IMR-90 (cell line): ENCODE results near the gene CRAMP1. TPM values are rescaled to one million over a fixed set of nuclear protein-coding genes. Genes with fewer than 3 reads are reported as not detected.

Experiments used
- ATAC-seq: fragments of 200-7000 bp; cut with Tn5 transposase; 2 replicates; pipeline ENCODE4 v1.9.1; 2020; ENCODE audit warnings: low read depth, mild to moderate bottlenecking, moderate library complexity
- BruUV-seq: library from RNA; stranded (reverse); fragments of 400-500 nt; replicated peaks from 2 replicates; lab custom pipeline; 2021; lab: Mats Ljungman, UMichigan
- CTCF ChIA-PET: fragments of 300-600 bp; formaldehyde crosslinking; extraction: SDS; loops from one replicate; lab custom pipeline; 2021; ENCODE audit warnings: antibody characterized with exemption; lab: Yijun Ruan, JAX
- POLR2A ChIA-PET: fragments of 300-600 bp; sonication (Branson Sonifier 250); formaldehyde crosslinking; loops from one replicate; lab custom pipeline; 2022; ENCODE audit warnings: antibody characterized with exemption; ENCODE audit not compliant: unreplicated experiment; lab: Charles Lee
- DNase-seq: peaks from one replicate; pipeline ENCODE4 v3.0.0; 2013
- H2AFZ ChIP-seq: replicated peaks from 2 replicates; pipeline ENCODE3; 2013; ENCODE audit warnings: low read length, mild to moderate bottlenecking; ENCODE audit not compliant: poor library complexity
- H2AK5ac ChIP-seq: 2 replicates; pipeline ENCODE4 v1.6.1; 2013; ENCODE audit warnings: low read depth, low read length, inconsistent platforms
- H2AK9ac ChIP-seq: replicated peaks from 2 replicates; pipeline ENCODE3; 2013; ENCODE audit warnings: mild to moderate bottlenecking, low read depth, low read length, moderate library complexity; ENCODE audit not compliant: poor library complexity
- H2BK120ac ChIP-seq: 2 replicates; pipeline ENCODE4 v1.6.1; 2013; ENCODE audit warnings: low read depth, low read length, inconsistent platforms
- H2BK15ac ChIP-seq: 3 replicates; pipeline ENCODE4 v1.6.1; 2013; ENCODE audit warnings: low read depth, low read length, inconsistent platforms
- H2BK20ac ChIP-seq: 2 replicates; pipeline ENCODE4 v1.6.1; 2013; ENCODE audit warnings: low read depth, mild to moderate bottlenecking, inconsistent platforms, low read length, moderate library complexity
- H2BK5ac ChIP-seq: 2 replicates; pipeline ENCODE4 v1.6.1; 2013; ENCODE audit warnings: mild to moderate bottlenecking, low read depth, low read length, inconsistent platforms; ENCODE audit not compliant: poor library complexity, severe bottlenecking
- H3K14ac ChIP-seq: replicated peaks from 2 replicates; pipeline ENCODE4 v1.6.1; 2013; ENCODE audit warnings: low read depth, low read length, inconsistent platforms
- H3K18ac ChIP-seq: 2 replicates; pipeline ENCODE4 v1.6.1; 2013; ENCODE audit warnings: low read depth, low read length, control low read depth
- H3K23ac ChIP-seq: 2 replicates; pipeline ENCODE4 v1.6.1; 2013; ENCODE audit warnings: low read depth, low read length, inconsistent platforms
- H3K27ac ChIP-seq: 2 replicates; pipeline ENCODE4 v1.5.1; 2013; ENCODE audit warnings: mild to moderate bottlenecking, control low read depth, low read length; ENCODE audit not compliant: insufficient read depth
- H3K27me3 ChIP-seq: 2 replicates; pipeline ENCODE4 v1.6.1; 2013; ENCODE audit warnings: low read length; ENCODE audit not compliant: control insufficient read depth, insufficient read depth
- H3K36me3 ChIP-seq: 2 replicates; pipeline ENCODE4 v1.6.1; 2013; ENCODE audit warnings: low read length, mixed read lengths; ENCODE audit not compliant: control insufficient read depth, insufficient read depth
- H3K4ac ChIP-seq: 2 replicates; pipeline ENCODE4 v1.6.1; 2013; ENCODE audit warnings: low read depth, low read length, inconsistent platforms
- H3K4me1 ChIP-seq: 2 replicates; pipeline ENCODE4 v1.6.1; 2013; ENCODE audit warnings: low read length, mixed read lengths; ENCODE audit not compliant: control insufficient read depth, insufficient read depth
- H3K4me2 ChIP-seq: 2 replicates; pipeline ENCODE4 v1.6.1; 2013; ENCODE audit warnings: low read depth, mild to moderate bottlenecking, control low read depth, low read length, moderate library complexity
- H3K4me3 ChIP-seq: 2 replicates; pipeline ENCODE4 v1.5.1; 2013; ENCODE audit warnings: low read depth, mild to moderate bottlenecking, control low read depth, low read length, moderate library complexity; ENCODE audit not compliant: insufficient read depth
- H3K56ac ChIP-seq: 2 replicates; pipeline ENCODE4 v1.6.1; 2013; ENCODE audit warnings: low read length, inconsistent platforms; ENCODE audit not compliant: insufficient read depth; ENCODE audit errors: extremely low read depth
- H3K79me1 ChIP-seq, 2 experiments: 2 replicates each; pipeline ENCODE4 v1.6.1; 2013; ENCODE audit warnings: low read length in 2 of 2, inconsistent platforms in 1 of 2, low read depth in 1 of 2
- H3K9ac ChIP-seq: 2 replicates; pipeline ENCODE4 v1.6.1; 2013; ENCODE audit warnings: low read depth, low read length, control low read depth
- H3K9me1 ChIP-seq: 2 replicates; pipeline ENCODE4 v1.6.1; 2013; ENCODE audit warnings: low read length, inconsistent platforms; ENCODE audit not compliant: insufficient read depth
- H3K9me3 ChIP-seq: 2 replicates; pipeline ENCODE4 v1.6.1; 2013; ENCODE audit warnings: low read length; ENCODE audit not compliant: control insufficient read depth, insufficient read depth
- H4K20me1 ChIP-seq: 2 replicates; pipeline ENCODE4 v1.6.1; 2013; ENCODE audit warnings: low read length, inconsistent platforms; ENCODE audit not compliant: insufficient read depth
- H4K5ac ChIP-seq: 2 replicates; pipeline ENCODE4 v1.6.1; 2013; ENCODE audit warnings: mild to moderate bottlenecking, low read depth, low read length, control low read depth
- H4K8ac ChIP-seq, 2 experiments: 2 replicates each; pipeline ENCODE4 v1.6.1; 2013; ENCODE audit warnings: low read depth in 2 of 2, low read length in 2 of 2, control low read depth in 1 of 2, inconsistent platforms in 1 of 2
- H4K91ac ChIP-seq: 2 replicates; pipeline ENCODE4 v1.6.1; 2013; ENCODE audit warnings: low read depth, low read length, inconsistent platforms; ENCODE audit not compliant: insufficient read depth
- BHLHE40 ChIP-seq: fragments of 150-350 bp; IDR thresholded peaks from 2 replicates; pipeline ENCODE4 v1.6.1; 2016; ENCODE audit warnings: mild to moderate bottlenecking, low read depth, low read length
- CHD1 ChIP-seq: IDR thresholded peaks from 2 replicates; pipeline ENCODE4 v1.6.1; 2012; ENCODE audit warnings: low read depth, low read length, improper control_type of control experiment
- NFE2L2 ChIP-seq: fragments of 150-350 bp; IDR thresholded peaks from 2 replicates; pipeline ENCODE4 v1.6.1; 2016; ENCODE audit warnings: low read depth, mild to moderate bottlenecking, low read length
- POLR2A ChIP-seq: IDR thresholded peaks from 2 replicates; pipeline ENCODE4 v1.6.1; 2012; ENCODE audit warnings: mild to moderate bottlenecking, low read depth, low read length
- RAD21 ChIP-seq: IDR thresholded peaks from 2 replicates; pipeline ENCODE4 v1.6.1; 2012; ENCODE audit warnings: low read length, improper control_type of control experiment
- RCOR1 ChIP-seq: IDR thresholded peaks from 2 replicates; pipeline ENCODE4 v1.6.1; 2012; ENCODE audit warnings: mild to moderate bottlenecking, low read length, improper control_type of control experiment; ENCODE audit not compliant: insufficient replicate concordance
- RFX5 ChIP-seq: IDR thresholded peaks from 2 replicates; pipeline ENCODE4 v1.8.0; 2012; ENCODE audit warnings: low read depth, mild to moderate bottlenecking, low read length, moderate library complexity
- SMC3 ChIP-seq: fragments of 150-350 bp; IDR thresholded peaks from 2 replicates; pipeline ENCODE4 v1.6.1; 2016; ENCODE audit warnings: low read depth, mild to moderate bottlenecking, antibody characterized with exemption, low read length, moderate library complexity
- WGBS, 2 experiments: methylation state at CpG; one replicate each; pipeline versions ENCODE4 v1.1.5 to v1.1.7; 2013; ENCODE audit warnings: missing lambda C conversion rate in 2 of 2; ENCODE audit not compliant: insufficient read length in 1 of 2; ENCODE audit errors: extremely low coverage in 2 of 2; 5-methylcytosine and 5-hydroxymethylcytosine counted together
- dilution Hi-C: fragments of 300-500 bp; cut with HindIII; formaldehyde crosslinking; loops from one replicate; pipeline ENCODE4 v1.14.3; 2018; ENCODE audit warnings: low sequenced_read_pairs; ENCODE audit not compliant: unreplicated experiment
- in situ Hi-C: fragments of 300-500 bp; cut with MboI; formaldehyde crosslinking; loops from 3 replicates; pipeline ENCODE4 v1.14.3; 2019; ENCODE audit warnings: low sequenced_read_pairs, inconsistent platforms, mixed read lengths
- intact Hi-C: fragments of 100-400 bp; cut with micrococcal nuclease; formaldehyde crosslinking; loops from 2 replicates; pipeline ENCODE4 v1.10.0; 2022
- polyA plus RNA-seq, 3 experiments: library from polyadenylated mRNA; depleted of rRNA; stranded (reverse); fragments of >200 nt; gene quantifications; 2 replicates each; pipeline ENCODE4 v1.2.3, GENCODE V29; 2012; ENCODE audit warnings: low replicate concordance in 1 of 3
- total RNA-seq: library from RNA; depleted of rRNA; stranded (reverse); fragments of >200 nt; gene quantifications from 2 replicates; pipeline ENCODE4 v1.2.3, GENCODE V29; 2012
- TF ChIP-seq, protein P1 (sequence below): conservative IDR thresholded peaks from 2 replicates; pipeline ENCODE4 v1.5.1; 2012; ENCODE audit warnings: mild to moderate bottlenecking, low read depth, low read length, improper control_type of control experiment
- TF ChIP-seq, protein P2 (sequence below): fragments of 150-350 bp; IDR thresholded peaks from 2 replicates; pipeline ENCODE4 v1.6.1; 2017; ENCODE audit warnings: mild to moderate bottlenecking, antibody characterized with exemption, low read length, low read depth
- TF ChIP-seq, protein P3 (sequence below): fragments of 150-350 bp; IDR thresholded peaks from 2 replicates; pipeline ENCODE4 v1.6.1; 2016; ENCODE audit warnings: low read depth, mild to moderate bottlenecking, low read length, moderate library complexity, borderline replicate concordance

CRAMP1 gene
- total and polyA plus RNA-seq, 2 of the 4 experiments (the other 2 are of a cell fraction), result 3.2 to 12.0 TPM

DNA sequence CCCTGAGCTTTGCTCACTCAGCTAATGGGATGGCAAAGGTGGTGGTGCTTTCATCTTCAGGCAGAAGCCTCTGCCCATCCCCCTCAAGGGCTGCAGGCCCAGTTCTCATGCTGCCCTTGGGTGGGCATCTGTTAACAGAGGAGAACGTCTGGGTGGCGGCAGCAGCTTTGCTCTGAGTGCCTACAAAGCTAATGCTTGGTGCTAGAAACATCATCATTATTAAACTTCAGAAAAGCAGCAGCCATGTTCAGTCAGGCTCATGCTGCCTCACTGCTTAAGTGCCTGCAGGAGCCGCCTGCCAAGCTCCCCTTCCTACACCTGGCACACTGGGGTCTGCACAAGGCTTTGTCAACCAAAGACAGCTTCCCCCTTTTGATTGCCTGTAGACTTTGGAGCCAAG is 88.1 kb downstream of the CRAMP1 start:
- Histone ChIP-seq H2BK5ac (no peak overlapping the region), H4K5ac (no peak overlapping the region), H2AK9ac (no peak overlapping the region), H2AK5ac (no peak overlapping the region), H3K4me3 (no peak overlapping the region), H2AFZ (no peak overlapping the region), H3K4ac (no peak overlapping the region), H3K18ac (no peak overlapping the region), H3K56ac (no peak overlapping the region), H4K20me1 (no peaks in the 10 kb centered on the region), H3K14ac (no peak overlapping the region), H3K9ac (no peak overlapping the region), H3K79me1 (peaks cover 15 to 38% of the 10 kb centered on the region in 2 experiments), H2BK15ac (no peak overlapping the region), H3K23ac (no peak overlapping the region), H3K36me3 (peaks cover 24% of the 10 kb centered on the region), H4K91ac (no peak overlapping the region), H3K9me3 (0 out of 2 replicates have a peak, but pooled peaks cover 1% of the 10 kb centered on the region), H3K27ac (no peak overlapping the region), H3K9me1 (peaks cover 5% of the 10 kb centered on the region; the same call in 1 of the 2 replicates), H3K27me3 (no peaks in the 10 kb centered on the region), H2BK20ac (no peak overlapping the region), H4K8ac (no peak overlapping the region), H3K4me2 (no peak overlapping the region), H2BK120ac (no peak overlapping the region), H3K4me1 (no peaks in the 10 kb centered on the region)
- BruUV-seq, result no TSS peak
- dilution Hi-C loops (no loop called here), in situ Hi-C loops (no loop called here), intact Hi-C loops (no loop called here)
- TF ChIP-seq CHD1, result no peak
- no peak for TF ChIP-seq POLR2A
- TF ChIP-seq BHLHE40, result no peak
- no peak for TF ChIP-seq RCOR1
- TF ChIP-seq, protein P1, sequence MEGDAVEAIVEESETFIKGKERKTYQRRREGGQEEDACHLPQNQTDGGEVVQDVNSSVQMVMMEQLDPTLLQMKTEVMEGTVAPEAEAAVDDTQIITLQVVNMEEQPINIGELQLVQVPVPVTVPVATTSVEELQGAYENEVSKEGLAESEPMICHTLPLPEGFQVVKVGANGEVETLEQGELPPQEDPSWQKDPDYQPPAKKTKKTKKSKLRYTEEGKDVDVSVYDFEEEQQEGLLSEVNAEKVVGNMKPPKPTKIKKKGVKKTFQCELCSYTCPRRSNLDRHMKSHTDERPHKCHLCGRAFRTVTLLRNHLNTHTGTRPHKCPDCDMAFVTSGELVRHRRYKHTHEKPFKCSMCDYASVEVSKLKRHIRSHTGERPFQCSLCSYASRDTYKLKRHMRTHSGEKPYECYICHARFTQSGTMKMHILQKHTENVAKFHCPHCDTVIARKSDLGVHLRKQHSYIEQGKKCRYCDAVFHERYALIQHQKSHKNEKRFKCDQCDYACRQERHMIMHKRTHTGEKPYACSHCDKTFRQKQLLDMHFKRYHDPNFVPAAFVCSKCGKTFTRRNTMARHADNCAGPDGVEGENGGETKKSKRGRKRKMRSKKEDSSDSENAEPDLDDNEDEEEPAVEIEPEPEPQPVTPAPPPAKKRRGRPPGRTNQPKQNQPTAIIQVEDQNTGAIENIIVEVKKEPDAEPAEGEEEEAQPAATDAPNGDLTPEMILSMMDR, result no peak
- TF ChIP-seq, protein P2, sequence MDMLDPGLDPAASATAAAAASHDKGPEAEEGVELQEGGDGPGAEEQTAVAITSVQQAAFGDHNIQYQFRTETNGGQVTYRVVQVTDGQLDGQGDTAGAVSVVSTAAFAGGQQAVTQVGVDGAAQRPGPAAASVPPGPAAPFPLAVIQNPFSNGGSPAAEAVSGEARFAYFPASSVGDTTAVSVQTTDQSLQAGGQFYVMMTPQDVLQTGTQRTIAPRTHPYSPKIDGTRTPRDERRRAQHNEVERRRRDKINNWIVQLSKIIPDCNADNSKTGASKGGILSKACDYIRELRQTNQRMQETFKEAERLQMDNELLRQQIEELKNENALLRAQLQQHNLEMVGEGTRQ, result no peak
- TF ChIP-seq NFE2L2, result no peak
- no peak for TF ChIP-seq SMC3
- TF ChIP-seq, protein P3, sequence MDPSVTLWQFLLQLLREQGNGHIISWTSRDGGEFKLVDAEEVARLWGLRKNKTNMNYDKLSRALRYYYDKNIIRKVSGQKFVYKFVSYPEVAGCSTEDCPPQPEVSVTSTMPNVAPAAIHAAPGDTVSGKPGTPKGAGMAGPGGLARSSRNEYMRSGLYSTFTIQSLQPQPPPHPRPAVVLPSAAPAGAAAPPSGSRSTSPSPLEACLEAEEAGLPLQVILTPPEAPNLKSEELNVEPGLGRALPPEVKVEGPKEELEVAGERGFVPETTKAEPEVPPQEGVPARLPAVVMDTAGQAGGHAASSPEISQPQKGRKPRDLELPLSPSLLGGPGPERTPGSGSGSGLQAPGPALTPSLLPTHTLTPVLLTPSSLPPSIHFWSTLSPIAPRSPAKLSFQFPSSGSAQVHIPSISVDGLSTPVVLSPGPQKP, result no peak
- no peak for TF ChIP-seq RFX5
- TF ChIP-seq RAD21, result no peak
- ChIA-PET POLR2A (no interaction called here), CTCF (no interaction called here)
- WGBS, 2 experiments, result 89% methylated on average over 2 of the region's 3 CpGs; no CpG with 5 or more reads in 1 of the 2 experiments
- DNase-seq (no peak), ATAC-seq (no peak)
